ENCODE measurements around the gene AHDC1.
"Not testable (repeated sequence)": the region's sequence is repeated elsewhere in the genome, so short reads cannot be mapped to it uniquely, and the experiment has no call there.

Gene AHDC1

DNA sequence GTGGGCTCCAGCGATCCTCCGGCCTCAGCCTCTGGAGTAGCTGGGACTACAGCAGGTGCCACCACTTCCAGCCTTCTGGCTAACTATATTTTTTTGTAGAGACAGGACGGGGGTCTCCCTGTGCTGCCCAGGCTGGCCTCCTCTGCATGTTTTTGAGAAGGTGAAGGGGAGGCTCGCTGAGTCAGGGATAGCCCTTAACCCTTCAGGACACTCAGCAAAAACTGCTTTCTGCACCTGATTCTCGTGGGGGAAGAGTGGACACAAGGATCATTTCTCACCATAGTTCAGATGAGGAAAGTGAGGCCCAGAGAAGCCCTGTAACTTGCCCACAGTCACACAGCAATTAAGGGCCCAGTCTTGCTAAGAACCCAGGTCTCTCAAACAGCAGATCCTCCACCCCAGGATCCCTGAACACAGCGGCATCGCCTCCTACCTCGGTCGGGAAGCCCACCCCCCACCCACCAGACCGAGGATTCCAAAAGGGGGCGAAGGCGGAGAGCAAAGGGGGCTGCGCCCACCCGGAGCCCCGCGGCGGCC, 29.8 kb upstream of the AHDC1 start:
- no peak for DNase-seq

DNA sequence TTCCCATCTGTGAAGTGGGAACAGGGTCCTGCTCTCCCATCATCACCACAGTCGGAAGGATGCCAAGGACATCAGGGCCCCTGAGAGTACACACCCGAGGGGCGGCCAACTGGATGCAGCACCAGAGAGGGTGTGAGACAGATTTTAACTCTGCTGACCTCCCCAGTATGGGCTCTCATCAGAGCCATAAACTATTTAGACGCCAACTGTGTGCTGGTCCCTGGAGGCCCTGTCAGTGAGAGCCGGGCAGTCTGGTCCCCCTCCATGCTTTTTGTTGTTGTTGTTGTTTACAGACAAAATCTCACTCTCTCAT, 29.3 kb upstream of the AHDC1 start:
- no peak for DNase-seq

DNA sequence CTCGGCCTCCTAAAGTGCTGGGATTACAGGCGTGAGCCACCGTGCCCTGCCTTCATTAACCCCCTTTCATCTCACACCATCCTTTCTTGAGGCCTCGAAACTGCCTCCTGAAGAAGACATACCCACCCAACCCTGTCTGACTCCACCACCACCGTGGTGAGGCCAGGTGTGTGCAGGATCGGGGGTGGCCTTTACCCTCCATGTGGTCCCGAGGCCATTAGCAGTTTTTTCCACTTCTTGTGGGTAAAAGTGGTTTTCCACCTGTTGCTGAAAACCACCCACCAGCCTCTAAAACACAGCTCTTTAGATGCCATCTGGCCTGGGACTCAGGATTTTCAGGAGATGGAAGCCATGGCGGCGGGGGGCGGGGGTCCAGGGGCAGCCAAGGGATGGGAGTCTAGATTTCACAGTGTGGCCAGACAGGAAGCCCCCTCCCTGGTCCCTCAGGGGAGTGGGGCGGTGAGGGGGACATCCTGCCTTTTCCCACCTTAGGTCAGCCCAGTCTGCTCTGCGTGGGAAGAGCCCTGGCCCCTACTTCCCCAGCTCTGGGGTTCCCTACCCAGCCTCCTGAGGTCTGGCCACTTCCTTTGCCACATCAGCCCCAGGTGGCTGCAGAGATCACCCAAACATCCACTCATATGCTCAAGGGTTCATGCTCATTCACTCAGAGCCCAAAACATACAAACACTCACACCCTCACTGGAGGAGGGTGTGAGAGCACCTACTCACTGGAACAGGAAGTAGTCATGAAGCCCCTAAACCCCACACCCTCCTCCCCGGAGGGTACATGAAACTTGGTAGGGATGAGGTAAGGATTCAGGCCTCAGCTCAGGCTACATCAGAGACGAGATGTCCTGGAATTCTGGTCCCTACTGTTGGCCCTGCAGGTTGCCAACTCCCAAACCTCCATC, 28.7 kb upstream of the AHDC1 start:
- DNase-seq, result peak; percentile 79

DNA sequence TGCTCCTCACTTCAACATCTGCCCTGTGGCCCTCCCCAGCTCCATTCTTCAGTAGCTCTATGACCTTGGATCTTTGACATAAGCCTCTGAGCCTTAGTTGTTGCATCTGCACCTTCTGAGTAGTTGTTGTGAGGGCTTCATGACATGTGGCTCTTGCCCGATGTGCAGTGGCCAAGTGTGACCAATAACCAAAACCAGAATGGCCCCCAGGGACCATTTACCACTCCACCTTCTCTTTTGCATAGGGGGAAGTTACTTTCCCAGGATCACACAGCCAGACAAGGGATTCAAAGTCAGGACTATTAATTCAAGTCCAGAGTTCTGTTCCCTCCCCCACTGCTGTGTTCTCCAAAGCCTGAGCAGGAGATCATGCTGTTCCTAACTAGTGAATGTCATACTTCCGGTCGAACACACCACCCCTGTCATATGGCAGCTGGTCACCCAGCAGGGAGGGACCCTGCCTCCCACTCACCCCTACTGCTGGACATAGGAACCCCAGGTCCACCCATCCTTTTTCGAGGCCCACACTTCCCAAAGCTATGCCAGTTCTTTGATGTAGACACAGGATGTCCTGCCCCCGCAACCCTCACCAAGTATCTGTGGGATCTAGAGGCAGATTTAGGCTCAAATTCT, 27.0 kb upstream of the AHDC1 start:
- DNase-seq, result no peak

DNA sequence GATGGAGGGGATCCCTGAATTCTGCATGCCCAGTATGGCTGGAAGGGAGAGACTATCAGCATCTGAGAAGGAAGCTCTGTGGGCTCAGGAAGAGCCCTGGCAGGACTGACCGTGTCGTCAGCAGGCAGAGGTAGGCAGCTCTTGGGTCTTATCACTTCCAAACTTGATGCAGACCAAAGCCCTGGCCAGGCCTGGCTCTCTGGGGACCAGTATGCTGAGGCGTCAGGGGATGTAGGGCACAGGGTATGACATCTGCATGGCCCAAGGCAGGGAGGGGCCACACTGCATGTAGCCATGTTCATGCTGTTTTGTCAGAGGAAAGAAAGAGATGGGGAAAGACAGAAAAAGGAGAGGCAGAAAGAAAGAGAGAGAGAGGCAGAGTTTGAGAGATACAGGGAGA, 24.8 kb upstream of the AHDC1 start:
- no peak for DNase-seq

DNA sequence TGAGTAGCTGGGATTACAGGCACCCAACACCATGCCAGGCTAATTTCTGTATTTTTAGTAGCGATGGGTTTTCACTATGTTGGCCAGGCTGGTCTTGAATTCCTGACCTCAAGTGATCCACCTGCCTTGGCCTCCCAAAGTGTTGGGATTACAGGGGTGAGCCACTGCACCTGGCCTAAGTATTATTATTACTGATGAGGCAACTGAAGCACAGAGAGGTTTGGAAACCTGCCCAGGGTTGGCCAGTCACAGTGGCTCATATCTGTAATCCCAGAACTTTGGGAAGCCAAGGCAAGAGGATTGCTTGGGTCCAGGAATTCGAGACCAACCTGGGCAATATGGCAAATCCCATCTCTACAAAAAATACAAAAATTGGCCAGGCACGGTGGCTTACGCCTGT, 23.8 kb upstream of the AHDC1 start:
- DNase-seq, result not testable (repeated sequence)

DNA sequence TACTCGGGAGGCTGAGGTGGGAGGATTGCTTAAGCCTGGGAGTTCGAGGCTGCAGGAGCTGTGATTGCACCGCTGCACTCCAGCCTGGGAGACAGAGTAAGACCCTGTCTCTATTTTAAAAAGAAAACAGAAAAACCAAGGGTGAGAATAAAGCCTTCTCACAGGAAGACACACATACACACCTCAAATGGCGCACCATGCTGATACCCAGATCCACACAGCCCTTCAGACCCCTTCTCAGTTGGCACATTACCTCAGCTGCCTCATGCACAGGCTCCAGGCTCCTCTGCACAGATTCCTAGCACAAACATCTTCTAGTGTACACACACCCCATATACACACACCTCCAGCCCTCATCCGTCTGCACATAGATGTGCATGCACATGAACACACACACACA, 23.1 kb upstream of the AHDC1 start:
- DNase-seq, result no peak

DNA sequence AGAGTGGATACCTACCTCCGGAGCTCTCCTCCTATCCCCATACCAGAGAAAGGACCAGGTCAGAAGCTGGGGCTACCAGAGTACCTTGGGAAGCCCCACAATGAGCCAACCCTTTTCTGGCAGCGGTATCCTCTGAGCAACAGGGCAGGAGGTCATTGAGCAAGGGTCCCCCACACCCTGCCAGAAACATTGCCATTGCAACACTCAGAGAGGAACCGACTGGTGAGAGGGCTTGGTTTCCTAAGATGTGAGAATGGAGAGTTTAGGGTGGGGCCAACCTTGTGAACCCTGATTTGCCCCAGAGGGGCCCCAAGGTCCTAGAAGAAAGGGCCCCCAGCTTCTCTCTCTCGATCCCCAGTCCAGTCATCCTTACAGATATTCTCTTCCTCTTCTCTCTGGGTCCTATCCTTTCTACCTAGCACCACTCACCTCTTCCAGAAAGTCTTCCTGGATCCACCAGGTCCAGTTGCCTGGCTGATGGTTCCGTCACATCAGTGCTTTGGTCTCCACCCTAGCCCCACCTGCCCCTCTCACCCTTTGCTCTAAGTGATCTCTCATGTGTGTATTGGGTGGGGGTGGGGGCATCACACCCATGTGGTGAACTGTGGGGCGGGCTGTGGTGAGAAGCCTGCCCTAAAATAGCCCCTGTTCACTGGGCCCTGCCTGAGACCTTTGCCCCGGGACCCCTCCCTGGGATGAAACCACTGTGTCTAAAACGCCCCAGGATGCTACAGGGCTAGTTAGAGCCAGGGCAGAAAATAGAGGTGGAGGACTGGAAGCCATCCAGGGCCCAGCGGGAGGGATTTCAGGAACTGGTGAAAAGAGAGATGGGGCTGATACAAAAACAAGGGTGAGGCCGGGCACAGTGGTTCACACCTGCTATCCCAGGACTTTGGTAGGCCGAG, 22.3 kb upstream of the AHDC1 start:
- no peak for DNase-seq

DNA sequence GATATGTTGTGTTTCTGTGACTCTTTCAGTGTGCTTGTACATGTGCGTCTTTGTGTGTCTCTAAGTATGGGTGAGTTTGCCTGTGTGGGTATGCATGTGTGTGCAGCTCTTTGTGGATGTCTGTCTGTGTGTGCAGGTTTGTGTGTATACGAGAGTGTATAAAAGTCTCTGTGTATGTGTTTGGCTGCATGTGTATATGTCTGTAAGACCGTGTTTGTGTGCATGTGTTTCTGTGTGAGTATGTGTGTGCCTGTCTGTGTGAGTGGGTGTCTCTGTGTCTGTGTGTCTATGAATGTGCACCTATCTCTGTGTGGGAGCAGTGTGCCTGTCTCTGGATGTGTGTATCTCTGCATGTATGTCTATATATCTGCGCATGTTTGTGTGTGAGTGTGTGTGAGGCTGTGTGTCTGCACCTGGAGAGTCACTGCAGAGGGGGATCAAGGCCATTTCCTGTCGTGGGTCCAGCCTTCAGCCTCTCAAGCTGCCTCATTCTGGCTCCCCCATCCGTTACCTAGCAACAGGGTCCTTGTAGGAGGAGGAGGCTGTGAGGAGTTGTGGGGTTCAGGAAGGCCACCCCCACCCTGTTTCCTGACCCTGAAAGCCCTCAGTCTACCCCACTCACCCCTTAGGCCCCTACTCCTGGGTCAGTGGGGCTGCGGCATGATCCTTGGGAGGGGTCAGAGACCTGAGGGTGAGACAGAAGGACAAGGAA, 20.7 kb upstream of the AHDC1 start:
- no peak for DNase-seq

DNA sequence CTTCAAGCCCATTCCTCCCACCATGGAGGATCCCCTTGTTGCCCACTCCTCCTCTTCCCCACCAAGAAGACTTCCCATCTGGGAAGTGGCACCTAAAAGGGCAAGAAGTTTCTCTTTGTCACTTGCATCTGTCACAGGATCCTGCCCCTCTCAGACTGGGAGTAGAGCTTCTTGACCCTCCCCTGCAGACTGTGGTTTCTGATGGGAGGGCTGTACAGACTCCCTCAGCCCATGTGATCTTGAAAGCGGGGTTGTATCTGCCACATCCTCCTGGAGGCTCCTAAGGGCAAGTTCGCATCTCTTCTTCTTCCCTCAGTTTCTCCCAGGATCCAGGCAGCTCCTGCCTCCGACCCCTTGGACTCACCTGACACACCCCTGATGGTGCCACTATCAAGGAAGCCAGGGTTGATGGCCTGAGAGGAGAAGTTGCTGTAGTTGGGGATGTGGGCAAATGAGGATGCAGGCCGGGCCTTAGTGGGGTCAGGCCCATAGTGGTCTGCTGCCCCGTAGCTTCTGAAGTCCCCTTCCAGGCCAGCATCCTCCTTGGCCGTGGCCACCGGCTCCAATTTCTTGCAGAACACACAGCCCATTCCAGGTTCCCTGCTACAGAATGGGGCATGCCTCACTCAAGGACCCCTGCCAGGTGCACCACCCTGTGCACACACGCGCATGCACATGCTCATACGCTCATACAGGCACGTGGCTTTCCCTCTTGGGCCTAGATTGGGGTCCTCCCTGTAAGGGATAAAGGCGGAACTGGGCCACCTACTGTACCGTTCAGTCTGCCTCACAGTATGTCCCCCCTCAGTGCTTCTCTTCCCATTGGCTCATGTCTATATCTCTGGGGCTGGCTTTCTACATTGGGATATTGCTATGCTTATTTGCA, 19.6 kb upstream of the AHDC1 start:
- no peak for DNase-seq

DNA sequence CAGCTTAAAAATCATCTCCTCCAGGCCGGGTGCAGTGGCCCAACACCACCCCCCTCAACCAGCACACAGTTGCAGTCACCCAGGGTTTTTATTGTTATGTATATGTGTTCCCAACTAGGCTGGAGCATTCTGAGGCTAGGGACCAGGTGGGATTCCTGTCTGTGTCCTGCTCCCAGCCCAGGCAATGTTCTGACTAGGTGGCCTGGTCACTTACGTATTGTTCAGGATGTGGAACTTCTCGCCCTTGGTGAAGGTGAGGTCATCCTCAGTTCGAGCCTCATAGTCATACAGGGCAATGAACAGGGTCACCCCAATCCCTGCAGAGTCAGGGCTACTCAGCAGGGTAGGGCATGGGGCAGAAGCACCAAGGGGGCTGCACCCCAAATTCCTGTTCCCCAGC, 18.9 kb upstream of the AHDC1 start:
- no peak for DNase-seq

DNA sequence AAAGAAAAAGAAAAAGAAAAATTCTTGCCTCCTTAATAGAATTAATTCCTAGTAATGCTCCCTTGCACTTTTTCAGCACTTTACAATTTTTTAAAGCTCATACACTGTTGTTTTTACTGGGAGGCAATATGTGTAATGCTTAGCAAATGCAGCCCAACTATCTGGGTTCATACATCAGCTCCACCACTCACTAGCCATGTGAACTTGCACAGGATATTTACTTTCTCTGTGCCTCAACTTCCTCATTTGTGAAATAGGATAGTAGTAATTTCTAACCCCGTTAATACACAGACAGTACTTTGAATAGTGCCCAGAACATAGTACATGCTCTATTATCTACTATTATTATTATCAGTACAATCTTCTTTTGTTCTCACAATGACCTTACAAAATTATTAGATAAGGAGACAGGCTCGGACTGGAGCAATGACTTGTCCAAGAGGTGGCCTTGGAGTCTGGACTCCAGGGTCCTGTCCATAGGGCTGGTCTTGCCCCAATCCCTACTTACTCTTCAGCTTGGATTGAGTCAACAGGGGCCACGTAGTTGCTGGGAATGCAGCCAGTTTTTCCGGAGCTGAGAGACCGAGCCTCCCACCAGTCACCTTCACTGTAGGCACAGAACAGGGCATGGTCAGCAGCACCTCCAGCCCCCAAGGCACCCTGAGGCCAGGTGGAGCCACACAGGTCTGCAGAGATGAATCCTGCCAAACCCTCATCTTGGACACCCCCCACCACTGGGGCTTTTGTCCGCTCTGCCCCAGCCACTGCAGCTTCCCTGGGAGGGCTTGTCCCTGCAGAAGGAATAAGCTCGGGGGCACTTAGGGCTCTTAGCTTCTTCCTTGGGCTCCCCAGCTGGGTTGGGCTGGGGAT, 17.3 kb upstream of the AHDC1 start:
- no peak for DNase-seq

DNA sequence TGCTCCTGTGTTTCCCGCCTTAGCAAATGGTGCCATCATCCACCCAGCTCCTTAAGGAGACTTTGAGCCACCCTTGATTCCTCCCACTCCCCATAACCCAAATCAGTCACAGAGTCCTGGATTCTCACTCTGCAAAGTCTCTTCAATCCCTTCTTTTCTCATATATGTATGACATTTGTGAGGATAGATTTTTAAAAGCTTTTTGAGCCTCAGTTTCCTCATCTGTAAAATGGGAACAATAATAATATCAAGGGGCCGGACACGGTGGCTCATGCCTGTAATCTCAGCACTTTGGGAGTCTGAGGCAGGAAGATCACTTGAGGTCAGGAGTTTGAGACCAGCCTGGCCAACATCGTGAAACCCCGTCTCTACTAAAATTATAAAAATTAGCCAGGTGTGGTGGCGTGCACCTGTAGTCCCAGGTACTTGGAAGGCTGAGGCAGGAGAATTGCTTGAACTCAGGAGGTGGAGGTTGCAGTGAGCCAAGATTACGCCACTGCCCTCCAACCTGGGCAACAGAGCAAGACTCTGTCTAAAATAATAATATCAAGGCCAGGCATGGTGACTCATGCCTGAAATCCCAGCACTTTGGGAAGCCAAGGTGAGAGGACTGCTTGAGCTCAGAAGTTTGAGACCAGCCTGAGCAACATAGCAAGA, 16.0 kb upstream of the AHDC1 start:
- DNase-seq, result not testable (repeated sequence)

DNA sequence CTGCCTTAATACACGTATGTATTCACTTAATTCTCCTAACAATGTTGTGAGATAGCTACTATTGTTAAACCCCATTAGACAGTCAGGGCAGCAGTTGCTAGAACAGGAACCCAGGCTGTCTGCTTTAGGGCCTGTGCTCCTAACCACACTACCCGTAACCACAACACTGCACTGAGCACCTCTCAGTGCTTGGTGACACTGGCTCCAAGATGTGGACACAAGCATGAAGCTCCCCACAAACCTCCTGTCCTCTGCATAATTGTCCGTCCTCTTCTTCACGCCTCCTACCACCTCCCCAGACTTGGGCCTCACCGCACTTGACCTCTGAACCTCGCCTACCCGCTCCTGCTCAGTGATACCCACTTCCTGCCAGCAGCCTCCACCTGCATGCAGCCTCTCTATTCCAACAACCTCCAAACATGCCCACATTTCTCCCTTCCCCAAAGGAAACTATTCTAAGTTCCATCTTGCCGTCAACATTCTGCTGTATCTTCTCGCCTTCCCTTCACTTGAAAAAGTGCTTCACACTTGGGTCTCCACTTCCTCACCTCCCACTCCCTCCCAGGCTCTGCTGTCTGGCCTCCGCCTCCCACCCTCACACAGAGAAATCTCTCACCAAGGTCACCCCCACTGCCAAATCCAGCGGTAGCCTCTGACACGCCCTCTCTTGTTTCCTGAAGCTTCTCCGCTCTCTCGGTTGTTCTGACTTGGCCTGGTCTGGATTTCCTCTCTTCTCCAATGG, 14.6 kb upstream of the AHDC1 start:
- peak; percentile 40 for DNase-seq

DNA sequence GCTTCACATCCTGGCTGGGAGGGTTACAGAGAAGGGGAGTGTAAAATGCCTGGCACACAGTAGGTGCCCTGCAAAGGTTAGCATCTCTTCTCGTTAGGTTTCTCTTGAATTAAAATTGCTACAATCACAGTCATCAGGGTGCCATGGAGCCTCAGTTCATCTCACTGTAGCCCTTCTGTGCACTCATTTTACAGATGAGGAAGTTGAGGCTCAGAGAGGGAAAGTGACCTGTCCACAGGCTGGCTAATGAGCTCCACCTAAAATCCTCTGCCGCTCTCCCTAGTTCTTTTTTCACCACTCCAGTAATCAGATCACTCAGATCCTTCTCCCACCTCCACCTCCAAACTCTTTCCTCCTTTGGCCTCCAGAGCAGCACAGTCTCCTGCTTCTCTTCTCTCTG, 13.5 kb upstream of the AHDC1 start:
- DNase-seq, result no peak

DNA sequence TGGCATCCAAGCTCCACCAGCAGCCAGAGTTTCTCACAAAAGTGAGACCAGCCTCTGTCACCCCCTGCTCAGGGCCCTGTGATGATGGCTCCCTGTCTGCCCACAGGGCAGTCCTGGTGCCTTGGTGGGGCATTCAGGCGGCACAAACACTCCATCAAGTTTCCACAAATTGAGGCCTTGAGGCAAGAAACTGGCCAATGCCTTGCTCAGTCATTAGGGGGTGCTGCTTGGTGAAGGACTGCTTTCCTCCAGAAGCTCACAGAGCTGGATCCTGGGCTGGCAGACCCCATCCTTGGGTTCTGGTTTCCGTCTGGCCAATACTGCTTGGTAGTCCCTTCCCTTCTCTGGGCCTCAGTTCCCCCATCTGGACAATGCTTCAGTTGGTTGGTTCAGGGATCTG, 12.5 kb upstream of the AHDC1 start:
- DNase-seq, result no peak

DNA sequence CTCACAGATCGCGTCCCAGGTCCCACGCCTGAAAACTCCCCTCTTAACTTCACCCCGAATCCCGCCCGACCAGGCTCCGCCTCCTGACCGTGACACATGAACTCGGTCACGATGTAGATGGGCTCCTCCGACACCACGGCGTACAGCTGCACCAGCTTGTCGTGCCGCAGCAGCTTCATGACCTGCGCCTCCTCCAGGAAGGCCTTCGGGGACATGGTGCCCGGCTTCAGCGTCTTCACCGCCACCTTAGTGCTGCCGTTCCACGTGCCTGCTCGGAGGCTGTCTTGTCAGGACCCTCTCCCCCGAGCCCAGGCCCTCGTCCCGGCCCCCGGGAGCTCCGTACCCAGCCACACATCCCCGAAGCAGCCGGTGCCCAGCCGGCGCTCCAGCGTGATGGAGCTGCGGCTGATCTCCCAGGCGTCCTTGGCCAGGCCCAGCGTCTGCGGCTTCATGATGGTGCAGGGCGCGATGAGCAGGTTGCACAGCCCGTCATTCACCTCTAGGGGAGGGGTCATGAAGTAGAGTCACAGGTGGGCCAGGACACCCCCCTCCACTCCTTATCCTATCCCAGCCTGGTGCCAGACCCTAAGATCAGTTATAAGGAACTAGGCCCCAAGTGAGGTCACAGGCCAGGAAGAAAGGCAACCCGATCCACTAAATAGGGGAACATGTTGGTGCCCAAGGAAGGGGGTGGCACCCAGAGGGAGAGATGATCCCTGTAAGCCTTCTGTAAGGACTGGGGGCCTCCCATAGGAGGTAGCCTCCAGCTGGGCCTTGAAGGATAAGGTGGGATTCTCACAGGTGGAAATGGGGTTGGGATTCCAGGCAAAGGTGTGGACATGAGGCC, 11.6 kb upstream of the AHDC1 start:
- DNase-seq, result no peak

DNA sequence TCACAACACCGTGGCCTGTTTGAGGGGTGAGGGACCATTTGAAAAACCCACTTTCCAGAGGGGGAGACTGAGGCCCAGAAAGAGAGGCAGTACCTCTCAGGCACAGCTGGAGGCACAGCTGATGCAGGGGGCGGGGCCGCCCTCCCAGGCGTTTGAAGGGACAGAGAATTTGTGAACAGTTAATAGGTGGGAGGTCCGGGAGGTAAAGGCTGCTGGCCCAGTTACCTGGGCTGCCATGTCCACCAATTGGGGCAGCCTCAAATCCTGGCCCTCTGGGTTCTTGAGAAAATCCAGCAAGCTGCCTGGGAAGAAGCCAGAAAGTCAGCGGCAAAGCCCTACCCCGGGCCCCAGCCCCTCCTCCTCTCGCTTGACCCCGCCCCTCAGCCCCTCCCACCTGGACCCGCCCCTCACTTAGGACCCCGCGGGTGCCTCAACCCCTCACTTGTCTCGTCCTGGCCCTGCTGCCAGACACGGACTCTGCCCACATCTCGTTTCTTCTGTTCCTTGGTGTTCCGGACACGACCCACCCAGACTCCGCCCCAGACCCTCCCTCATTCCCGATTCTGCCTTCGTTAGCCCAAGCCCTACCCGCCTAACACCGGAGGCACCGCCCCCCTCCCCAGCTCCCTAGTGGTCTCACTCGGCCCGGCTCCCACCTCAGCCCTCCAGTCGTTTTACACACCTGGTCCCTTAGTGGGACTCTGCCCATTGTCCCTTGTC, 10.8 kb upstream of the AHDC1 start:
- DNase-seq, result no peak

Measured in activated CD4-positive, alpha-beta T cell treated with anti-CD3 and anti-CD28 coated beads for 48 hours (primary cell).